ENCODE data around the gene TNFRSF4.
"Not testable (repeated sequence)": the region's sequence is repeated elsewhere in the genome, so short reads cannot be mapped to it uniquely, and the experiment has no call there.

TNFRSF4 gene

DNA sequence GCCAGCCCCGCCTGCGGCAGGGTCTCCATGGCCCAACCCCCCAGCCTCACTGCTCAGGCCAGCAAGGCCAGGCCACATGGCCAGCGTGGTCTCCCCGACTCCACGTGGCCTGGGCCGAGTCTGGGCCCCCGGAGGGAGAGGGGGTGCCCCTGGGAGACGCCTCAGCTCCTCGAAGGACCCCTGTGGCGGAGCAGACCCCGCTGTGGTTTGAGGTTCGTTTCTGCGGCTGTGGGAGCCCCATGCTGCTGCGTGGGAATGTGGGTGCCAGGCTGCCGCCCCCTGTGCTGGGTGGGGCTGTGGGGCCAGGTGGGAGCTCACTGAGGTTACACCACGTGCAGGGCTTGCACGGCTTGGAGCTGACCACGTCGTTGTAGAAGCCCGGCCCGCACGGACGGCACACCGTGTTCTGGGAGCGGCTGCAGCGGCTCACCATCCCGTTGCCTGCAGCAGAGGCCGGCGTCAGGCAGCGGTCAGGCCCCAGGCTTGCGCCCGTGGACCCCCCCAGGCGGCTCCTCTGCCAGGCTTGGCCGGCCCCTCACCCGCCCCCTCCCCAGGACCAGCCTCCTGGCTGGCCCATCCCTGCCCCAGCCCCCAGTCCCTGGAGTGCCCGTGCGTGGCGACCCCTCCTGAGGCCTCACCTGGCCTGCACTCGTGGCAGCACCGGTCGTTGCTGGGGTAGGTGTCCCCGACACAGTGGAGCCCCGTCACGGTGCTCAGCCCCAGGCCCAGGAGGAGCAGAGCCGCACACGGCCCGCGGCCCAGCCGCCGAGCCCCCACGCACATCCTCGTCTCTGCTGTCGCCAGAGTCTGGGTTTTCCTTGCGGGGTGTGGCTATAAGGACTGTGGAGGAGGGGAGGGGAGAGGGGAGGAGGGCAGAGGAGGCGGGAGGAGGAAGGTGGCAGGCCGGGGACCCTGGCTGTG lies at the start of gene TNFRSF4:
Gene TNFRSF4 (minus strand): TSS at position 809 of the 921 bp plus-strand sequence. CDS start 26 bp downstream, at position 783.
- DNase-seq, result peak in 1 of 6 experiments; percentile 16

DNA sequence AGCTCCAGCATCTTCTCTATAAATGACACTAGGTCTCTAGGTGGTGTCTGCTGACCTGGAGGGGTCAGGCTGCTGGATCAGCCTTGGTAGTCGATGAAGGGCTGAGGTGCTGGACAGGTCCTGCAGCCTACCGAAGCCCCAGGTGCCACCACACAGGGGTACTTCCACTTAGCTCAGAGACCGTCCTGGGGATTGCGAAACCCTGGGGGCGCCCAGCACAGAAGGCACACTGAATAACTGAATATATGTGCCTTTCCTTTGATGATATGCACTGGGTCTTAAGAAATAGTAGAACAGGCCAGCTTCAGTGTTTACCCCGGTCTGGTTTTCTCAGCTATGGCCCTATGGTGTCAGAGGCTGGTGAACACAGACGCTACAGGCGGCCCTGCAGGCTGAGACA lies 48.8 kb upstream of the TNFRSF4 start:
- DNase-seq, result no peak

GRCh38 chr1:1262071-1262470 lies 48.1 kb upstream of the TNFRSF4 start:
- no peak for DNase-seq

DNA sequence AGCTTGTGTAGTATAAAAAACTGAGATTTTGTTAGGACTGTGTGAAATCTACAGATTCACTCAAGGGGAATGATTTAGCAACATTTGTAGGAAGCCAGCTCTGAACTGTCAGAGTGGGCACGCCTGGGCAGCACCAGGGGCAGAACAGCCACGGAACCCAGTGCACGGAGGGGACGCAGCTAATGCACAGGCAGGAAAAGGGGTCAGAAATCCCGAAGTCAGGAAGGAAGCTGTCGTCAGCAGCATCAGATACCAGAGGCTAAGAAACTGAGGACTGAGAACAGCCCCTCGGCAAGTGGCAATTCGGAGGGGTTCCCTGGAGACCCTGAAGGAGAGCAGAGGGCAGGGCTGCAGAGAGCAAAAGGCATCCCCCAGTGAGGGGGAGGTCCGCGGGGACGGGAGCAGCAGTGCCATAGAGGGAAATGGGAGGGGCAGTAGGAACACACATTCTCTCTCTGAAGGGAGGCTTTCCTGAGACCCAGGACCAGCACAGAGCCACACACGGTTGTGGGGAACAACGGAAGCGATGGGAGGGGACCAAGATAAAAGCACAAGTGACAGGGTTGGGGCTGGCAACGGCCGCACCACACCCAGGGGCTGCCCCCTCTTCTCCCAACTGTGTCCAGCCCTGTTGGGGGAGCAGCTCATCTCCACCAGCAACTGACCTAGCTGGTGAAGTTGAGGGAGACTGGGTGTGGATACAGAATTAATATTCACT lies 47.0 kb upstream of the TNFRSF4 start:
- DNase-seq, result no peak

- no peak for DNase-seq
Observed at GRCh38 chr1:1259951-1260600, 46.1 kb upstream of the TNFRSF4 start.

DNA sequence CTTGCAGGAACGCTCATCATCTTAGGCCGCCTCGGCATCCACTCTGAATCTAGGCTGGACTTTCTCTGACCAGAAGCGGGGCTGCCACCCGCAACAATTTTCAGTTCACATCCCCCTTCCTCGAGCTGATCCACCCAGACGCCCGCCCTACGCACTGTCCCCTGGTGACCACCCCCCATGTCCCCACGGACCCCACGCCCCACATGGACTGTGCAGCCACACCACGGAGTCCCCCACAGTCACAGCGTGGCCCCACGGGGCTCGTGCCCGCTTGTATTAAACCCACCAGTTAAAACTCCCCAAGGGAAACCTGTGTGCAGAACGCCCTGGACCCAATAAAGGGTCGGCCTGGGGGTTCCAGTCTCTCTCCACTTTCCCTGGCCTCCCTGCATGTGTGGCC lies 45.6 kb upstream of the TNFRSF4 start:
- DNase-seq, result no peak

GRCh38 chr1:1259119-1259488 lies 45.2 kb upstream of the TNFRSF4 start:
- no peak for DNase-seq

DNA sequence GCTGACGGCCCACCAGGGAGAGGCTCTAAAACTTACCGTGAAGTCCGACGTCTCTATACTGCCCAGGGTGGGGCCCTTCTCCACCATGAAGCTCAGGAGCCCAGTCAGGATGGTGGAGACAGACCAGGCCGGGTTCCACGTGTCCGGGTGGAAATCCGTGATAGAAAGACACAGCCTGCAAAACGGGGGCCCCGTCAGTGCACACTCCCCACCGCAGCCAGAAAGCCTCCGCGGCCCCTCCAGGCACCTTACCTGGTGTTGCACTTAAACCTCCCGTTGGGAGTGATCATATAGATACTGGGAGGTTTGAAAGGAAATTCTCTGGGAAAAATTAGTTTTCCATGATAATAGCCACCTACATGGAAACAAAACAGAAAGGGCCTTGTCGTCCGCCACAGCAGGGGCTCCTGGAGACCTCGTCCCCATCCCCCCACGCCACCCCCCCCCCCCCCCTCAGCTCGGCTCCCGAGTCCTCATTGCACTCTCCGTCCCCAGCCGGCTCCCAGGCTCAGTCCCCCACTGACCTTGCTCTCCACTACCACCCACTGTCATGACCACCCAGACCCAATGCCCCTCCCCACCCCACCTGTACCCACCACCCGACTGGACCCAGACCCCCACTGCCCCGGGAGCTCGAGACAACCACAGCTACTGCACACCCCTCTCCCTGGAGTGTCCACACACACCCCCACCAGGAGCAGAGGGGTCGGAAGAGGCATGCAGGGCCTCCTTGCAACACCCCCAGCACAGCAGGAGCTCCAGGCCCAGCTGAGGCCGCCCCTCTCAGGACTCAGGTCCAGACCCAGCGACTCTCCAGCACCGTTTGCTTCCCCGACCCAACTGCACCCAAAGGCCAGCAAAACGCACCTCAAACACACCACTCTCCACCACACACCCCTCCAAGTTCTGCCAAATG lies 43.3 kb upstream of the TNFRSF4 start:
- no peak for DNase-seq

DNA sequence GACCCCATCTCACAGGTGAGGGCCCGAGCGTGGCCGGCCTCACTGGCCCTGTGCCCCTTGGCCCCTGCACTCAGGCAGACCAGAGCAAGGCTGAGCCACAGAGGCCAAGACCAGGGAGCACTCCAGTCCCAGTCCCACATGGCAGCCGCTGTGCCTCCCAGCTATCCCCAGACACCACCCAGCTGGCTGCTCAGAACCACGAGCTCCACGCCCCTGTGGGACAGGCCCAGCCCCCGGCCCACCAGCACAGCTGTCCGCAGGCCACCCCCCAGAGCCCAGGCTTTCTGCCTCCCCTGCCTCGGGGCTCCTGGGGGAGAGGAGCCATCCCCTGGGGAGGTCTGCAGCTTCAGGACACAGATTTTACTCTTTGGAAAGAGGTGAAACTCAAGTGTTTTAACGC lies 41.7 kb upstream of the TNFRSF4 start:
- no peak for DNase-seq

DNA sequence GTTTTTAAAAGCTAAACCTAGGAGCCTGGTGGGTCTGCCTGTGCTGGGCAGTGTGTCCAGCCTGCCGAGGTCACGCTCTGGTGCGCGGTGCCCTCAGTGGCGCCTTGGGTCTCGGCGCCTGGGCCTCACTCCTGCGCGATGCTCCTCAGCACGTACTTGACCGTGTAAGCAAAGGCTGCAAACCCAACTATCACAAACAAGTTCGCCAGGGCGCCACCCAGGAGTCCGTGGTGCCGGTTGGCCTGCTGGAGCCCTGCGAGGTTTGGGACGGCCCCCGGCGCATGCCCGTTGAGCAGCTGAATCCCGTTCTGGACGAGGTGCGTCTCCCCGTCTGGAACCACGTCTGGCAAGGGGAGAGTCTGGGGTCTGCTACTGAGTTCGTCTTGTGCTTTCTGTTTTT lies 41.1 kb upstream of the TNFRSF4 start:
- no peak for DNase-seq

DNA sequence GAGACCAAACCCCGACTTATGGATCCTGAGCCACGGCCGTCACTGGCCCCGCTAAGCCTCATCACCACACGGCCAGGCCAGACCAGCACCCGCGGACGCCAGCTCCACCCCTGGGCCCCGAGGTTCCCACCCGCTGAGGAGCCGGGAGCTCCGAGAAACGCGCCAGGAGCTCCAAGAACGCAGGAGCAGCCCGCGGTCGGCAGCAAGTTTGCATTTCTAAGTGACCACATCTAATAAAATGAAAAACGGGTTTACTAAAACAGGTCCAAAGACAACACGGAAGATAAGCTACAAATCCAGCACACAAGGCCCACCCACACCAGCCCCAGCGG lies 40.7 kb upstream of the TNFRSF4 start:
- DNase-seq, result no peak

DNA sequence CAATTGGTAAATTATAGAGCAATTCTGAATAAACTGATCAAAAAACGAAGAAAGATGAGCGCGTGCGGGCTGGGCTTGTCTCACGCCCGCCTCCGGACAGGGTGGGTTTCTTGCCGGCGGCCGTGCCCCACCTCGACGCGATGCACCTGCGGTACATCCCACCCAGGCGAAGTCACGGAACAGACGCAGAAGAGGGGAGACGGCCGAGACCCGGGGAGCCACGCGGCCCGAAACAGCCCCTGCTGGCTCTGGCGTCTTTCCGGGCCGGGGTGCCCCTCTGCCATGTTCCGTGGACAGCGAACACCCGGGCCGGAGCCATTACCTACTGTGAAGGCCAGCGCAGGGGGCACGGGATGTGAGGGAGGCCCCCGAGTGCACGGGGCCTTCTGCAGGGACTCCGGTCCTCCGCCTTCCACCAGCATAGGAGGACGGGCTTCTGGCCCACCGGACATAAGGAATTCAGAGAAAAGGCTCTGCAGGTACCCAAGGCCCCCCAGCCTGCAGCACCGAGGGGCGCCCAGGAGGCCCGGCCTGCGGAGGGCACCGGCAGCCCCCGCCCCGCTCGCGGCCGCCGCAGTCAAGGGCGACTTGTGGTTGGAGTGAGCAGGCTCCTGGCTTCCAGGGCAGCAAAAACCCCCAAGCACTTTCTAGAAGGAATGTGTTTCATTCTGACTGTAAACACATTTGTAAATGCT lies 40.2 kb upstream of the TNFRSF4 start:
- no peak for DNase-seq

GRCh38 chr1:1253314-1253713 lies 39.4 kb upstream of the TNFRSF4 start:
- DNase-seq, result no peak

GRCh38 chr1:1250786-1251284 lies 36.9 kb upstream of the TNFRSF4 start:
- peak in 5 of 6 experiments; percentile 36 to 64 (median 56) for DNase-seq

DNA sequence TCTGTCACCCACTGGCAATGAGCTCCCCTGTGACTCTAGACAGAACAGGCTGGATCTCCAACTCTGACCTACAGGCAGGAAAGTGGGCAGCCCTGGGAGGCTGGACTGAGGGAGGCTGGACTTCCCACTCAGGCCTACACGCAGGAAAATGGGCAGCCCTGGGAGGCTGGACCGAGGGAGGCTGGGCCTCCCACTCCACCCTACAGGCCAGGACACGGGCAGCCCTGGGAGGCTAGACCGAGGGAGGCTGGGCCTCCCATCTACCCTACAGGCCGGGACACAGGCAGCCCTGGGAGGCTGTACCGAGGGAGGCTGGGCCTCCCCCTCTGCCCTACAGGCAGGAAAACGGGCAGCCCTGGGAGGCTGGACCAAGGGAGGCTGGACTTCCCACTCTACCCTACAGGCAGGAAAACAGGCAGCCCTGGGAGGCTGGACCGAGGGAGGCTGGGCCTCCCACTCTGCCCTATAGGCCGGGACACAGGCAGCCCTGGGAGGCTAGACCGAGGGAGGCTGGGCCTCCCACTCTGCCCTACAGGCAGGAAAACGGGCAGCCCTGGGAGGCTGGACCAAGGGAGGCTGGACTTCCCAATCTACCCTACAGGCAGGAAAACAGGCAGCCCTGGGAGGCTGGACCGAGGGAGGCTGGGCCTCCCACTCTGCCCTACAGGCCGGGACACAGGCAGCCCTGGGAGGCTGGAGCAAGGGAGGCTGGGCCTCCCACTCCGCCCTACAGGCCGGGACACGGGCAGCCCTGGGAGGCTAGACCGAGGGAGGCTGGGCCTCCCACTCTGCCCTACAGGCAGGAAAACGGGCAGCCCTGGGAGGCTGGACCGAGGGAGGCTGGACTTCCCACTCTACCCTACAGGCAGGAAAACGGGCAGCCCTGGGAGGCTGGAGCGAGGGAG lies 34.3 kb upstream of the TNFRSF4 start:
- DNase-seq, result not testable (repeated sequence)

- DNase-seq, result no peak
Observed at GRCh38 chr1:1247341-1247913, 33.5 kb upstream of the TNFRSF4 start.

- DNase-seq, result no peak
Observed at GRCh38 chr1:1246577-1247340, 32.8 kb upstream of the TNFRSF4 start, which contains the start of gene C1QTNF12. C1QTNF12 (minus strand) TSS chr1:1246722; CDS start chr1:1246690, 32 bp downstream.

DNA sequence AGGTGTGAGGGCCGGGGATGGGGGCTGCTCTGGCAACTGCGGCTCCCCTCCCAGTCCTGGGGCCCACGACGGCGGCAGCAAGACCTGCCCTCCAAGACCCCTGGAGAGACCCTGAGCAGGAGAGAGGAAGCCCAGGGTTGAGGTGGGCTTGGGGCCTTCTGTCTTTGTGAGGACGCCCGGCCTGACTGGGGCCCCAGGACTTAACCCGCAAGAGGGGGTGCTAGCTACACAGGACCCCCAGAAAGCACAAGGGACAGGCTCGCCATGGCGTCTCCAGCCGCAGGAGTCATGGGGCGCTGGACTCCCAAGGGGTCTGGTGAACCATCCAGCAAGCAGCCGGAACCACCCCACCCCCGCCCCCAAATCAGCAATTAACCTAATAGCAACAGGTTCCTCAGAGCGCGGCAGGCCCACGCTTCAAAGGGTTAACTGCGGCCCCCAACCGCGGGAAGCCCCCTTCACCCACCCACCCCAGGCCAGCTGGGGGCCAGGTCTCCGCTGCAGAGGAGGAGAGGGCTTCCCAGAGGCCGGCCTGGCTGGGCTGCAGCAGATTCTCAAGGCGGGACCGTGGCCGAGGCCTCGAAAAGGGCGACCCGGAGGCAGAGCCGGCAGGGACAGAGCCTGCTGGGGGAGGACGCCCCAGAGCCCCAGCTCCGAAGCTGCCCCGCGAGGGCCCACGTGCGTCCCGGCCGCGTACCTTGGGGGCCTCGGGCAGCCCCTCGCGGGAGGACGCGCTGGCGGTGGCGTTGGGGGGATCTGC lies 32.0 kb upstream of the TNFRSF4 start:
- no peak for DNase-seq
